SK-N-MC (cell line): ENCODE measurements around the gene PRDM10.

Source experiments
- DNase-seq: peaks from one replicate; pipeline ENCODE4 v3.0.0-alpha.2; 2011; ENCODE audit warnings: low read depth, low spot score
- H3K27ac ChIP-seq: fragments of 200-600 bp; sonication (generic); 2 replicates; pipeline ENCODE4 v1.5.1; 2016; ENCODE audit warnings: mixed run types
- H3K36me3 ChIP-seq: fragments of 200-600 bp; sonication (generic); 2 replicates; pipeline ENCODE4 v1.6.1; 2017; ENCODE audit warnings: antibody characterized with exemption, low read length, mixed read lengths; ENCODE audit not compliant: insufficient read depth
- H3K4me3 ChIP-seq: fragments of 200-600 bp; sonication (generic); 2 replicates; pipeline ENCODE4 v1.5.1; 2016
- H3K9ac ChIP-seq: fragments of 200-600 bp; sonication (generic); 2 replicates; pipeline ENCODE4 v1.8.0; 2017; ENCODE audit warnings: mixed run types, mixed read lengths; ENCODE audit not compliant: insufficient read length
- H3K9me3 ChIP-seq: fragments of 200-600 bp; sonication (generic); 2 replicates; pipeline ENCODE4 v1.6.1; 2017; ENCODE audit warnings: low read depth, mild to moderate bottlenecking, antibody characterized with exemption, low read length, moderate library complexity, mixed read lengths
- EZH2 ChIP-seq: fragments of 200-600 bp; sonication (generic); IDR thresholded peaks from one replicate; pipeline ENCODE4 v1.6.1; 2017; ENCODE audit warnings: antibody characterized with exemption
- FOXP2 ChIP-seq: optimal IDR thresholded peaks from 2 replicates; pipeline ENCODE3; 2011; ENCODE audit warnings: mild to moderate bottlenecking, moderate library complexity; ENCODE audit not compliant: insufficient read depth; ENCODE audit errors: extremely low read length, control extremely low read depth
- POLR2AphosphoS5 ChIP-seq: IDR thresholded peaks from 2 replicates; pipeline ENCODE4 v1.6.1; 2012; ENCODE audit warnings: mild to moderate bottlenecking, low read depth, low read length, borderline replicate concordance

Gene PRDM10

GRCh38 chr11:129933262-129933661 lies 69.4 kb downstream of the PRDM10 start:
- no peak for DNase-seq
- no peak overlapping the region for H3K9ac ChIP-seq
- H3K9me3 ChIP-seq = no peaks in the 10 kb centered on the region
- H3K36me3 ChIP-seq = peaks cover 2% of the 10 kb centered on the region
- TF ChIP-seq EZH2 (no peak), FOXP2 (no peak), POLR2AphosphoS5 (no peak)
- no peak overlapping the region for H3K27ac ChIP-seq
- no peak overlapping the region for H3K4me3 ChIP-seq

GRCh38 chr11:129932381-129933067 lies 70.1 kb downstream of the PRDM10 start:
- no peak for DNase-seq
- Histone ChIP-seq H3K9ac (no peak overlapping the region), H3K27ac (no peak overlapping the region), H3K36me3 (peaks cover 2% of the 10 kb centered on the region), H3K9me3 (no peaks in the 10 kb centered on the region), H3K4me3 (no peak overlapping the region)
- TF ChIP-seq POLR2AphosphoS5 (no peak), FOXP2 (no peak), EZH2 (no peak)

- H3K9ac ChIP-seq = no peak overlapping the region
- H3K4me3 ChIP-seq = no peak overlapping the region
- TF ChIP-seq EZH2 = no peak
- TF ChIP-seq POLR2AphosphoS5 = no peak
- TF ChIP-seq FOXP2 = no peak
- H3K27ac ChIP-seq = no peak overlapping the region
- no peak for DNase-seq
- H3K9me3 ChIP-seq = no peaks in the 10 kb centered on the region
- peaks cover 2% of the 10 kb centered on the region for H3K36me3 ChIP-seq
Measured at GRCh38 chr11:129930743-129931142, 71.9 kb downstream of the PRDM10 start.

DNA sequence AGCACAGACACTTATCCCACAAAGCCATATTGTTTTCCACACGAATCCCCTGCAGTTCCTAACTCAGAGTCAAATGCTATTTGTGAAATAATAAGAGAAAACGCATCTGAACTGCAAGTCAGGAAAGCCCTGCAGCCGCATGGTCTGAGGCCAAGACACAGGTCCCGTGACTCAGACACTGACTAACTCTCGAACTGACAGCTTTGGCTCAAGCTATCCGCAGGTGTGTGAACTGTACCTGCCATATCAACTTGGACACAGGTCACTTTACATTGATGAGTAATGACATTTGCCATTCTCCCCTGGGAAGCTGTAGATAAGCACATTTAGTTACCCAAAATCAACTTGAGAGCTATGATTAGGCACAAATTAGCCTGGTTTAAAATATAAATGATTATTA lies 72.3 kb downstream of the PRDM10 start:
- Histone ChIP-seq H3K9ac (no peak overlapping the region), H3K36me3 (peaks cover 2% of the 10 kb centered on the region), H3K9me3 (no peaks in the 10 kb centered on the region), H3K4me3 (no peak overlapping the region), H3K27ac (no peak overlapping the region)
- TF ChIP-seq POLR2AphosphoS5 (no peak), EZH2 (no peak), FOXP2 (no peak)
- DNase-seq = no peak

GRCh38 chr11:129929721-129930120 lies 72.9 kb downstream of the PRDM10 start:
- TF ChIP-seq EZH2 = no peak
- TF ChIP-seq FOXP2 = no peak
- TF ChIP-seq POLR2AphosphoS5 = no peak
- Histone ChIP-seq H3K9ac (no peak overlapping the region), H3K36me3 (peaks cover 2% of the 10 kb centered on the region), H3K9me3 (no peaks in the 10 kb centered on the region), H3K4me3 (no peak overlapping the region), H3K27ac (no peak overlapping the region)
- DNase-seq = no peak

GRCh38 chr11:129928923-129929692 lies 73.5 kb downstream of the PRDM10 start:
- Histone ChIP-seq H3K9me3 (no peaks in the 10 kb centered on the region), H3K9ac (no peak overlapping the region), H3K27ac (no peak overlapping the region), H3K36me3 (peaks cover 2% of the 10 kb centered on the region), H3K4me3 (no peak overlapping the region)
- DNase-seq = no peak
- TF ChIP-seq FOXP2 (no peak), EZH2 (no peak), POLR2AphosphoS5 (no peak)

DNA sequence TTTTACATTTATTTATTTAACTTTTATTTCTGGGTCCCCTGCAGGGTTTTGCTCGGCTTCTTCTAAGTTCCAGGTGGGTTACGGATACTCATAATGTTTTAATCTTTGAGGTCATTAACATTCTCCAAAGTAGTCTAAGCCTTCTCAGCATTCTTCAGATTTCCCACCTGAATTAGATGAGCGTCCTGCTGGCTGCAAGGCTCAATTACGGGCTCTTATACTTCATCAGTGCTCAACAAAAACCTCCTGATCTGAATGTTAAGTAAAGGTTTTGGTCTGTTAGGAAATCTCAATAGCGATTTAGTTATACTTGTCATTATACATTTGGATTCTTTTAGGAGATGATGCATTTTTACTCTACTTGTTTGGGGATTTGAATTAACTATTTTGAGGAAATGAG lies 80.0 kb downstream of the PRDM10 start:
- H3K4me3 ChIP-seq = no peak overlapping the region
- no peak overlapping the region for H3K9ac ChIP-seq
- H3K36me3 ChIP-seq = peaks cover 14% of the 10 kb centered on the region
- no peak for DNase-seq
- no peak overlapping the region for H3K27ac ChIP-seq
- H3K9me3 ChIP-seq = no peaks in the 10 kb centered on the region
- TF ChIP-seq FOXP2 = no peak
- no peak for TF ChIP-seq POLR2AphosphoS5
- TF ChIP-seq EZH2 = no peak

DNA sequence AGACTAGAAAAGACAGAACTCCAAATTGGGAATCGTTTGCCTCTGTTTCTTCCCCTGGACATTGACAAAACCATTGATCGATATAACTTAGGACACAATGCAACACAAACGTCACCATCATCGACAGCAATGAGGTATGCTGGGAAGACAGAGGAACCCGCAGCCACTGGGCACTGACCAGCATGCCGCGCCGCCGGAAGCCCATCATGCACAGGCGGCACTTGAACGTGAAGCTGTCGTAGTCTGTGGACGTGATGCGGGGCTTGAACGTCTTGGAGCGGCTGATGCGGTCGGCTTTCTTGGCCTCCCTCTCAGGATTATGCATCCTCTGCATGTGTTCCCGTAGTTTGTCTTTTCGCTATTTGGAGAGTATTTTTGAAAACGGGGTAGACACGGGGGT lies 84.3 kb downstream of the PRDM10 start:
- Histone ChIP-seq H3K27ac (no peak overlapping the region), H3K9ac (no peak overlapping the region), H3K4me3 (no peak overlapping the region), H3K9me3 (no peaks in the 10 kb centered on the region), H3K36me3 (peaks cover 39% of the 10 kb centered on the region)
- no peak for TF ChIP-seq FOXP2
- no peak for DNase-seq

DNA sequence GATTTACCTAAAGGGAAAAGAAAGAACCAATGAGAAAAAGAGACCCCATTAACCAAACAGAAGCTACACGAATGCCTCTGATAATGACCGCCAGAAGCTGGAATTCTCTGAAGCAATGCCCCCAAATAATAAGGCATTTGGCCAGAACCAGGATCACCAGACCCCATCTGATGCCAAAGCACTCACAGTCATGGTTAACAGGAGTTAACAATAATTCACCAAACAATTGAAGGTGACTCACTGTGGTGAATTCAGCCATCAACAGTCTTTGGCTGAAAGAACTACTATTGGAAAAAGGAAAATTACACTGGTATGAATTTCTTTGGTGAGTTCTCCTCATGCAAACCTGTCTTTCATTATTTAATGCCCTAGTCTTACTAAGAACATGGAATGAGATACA lies 85.4 kb downstream of the PRDM10 start:
- no peaks in the 10 kb centered on the region for H3K9me3 ChIP-seq
- DNase-seq = no peak
- TF ChIP-seq EZH2 (no peak), FOXP2 (no peak), POLR2AphosphoS5 (no peak)
- H3K4me3 ChIP-seq = no peak overlapping the region
- H3K27ac ChIP-seq = no peak overlapping the region
- H3K9ac ChIP-seq = no peak overlapping the region
- H3K36me3 ChIP-seq = peaks cover 29% of the 10 kb centered on the region
